Heart left ventricle (tissue), 16 donors: Measurements from ENCODE around the gene C1QTNF1. TPM values are rescaled to one million over a fixed set of nuclear protein-coding genes. Genes with fewer than 3 reads are reported as not detected.

Experiments used
- ATAC-seq, 4 donors: fragments of 200-7000 bp; cut with Tn5 transposase; one replicate each; pipeline ENCODE4 v1.9.1; 2020 to 2022; ENCODE audit warnings: moderate library complexity in 4 of 4, mild to moderate bottlenecking in 3 of 4, moderate number of reproducible peaks in 1 of 4
- DNase-seq, 5 donors: peaks; one replicate each; pipeline ENCODE4 v3.0.0-alpha.2; 2020
- H3K27ac ChIP-seq, 12 donors: fragments of 200-600 bp; sonication (generic) in 4 of 12; one replicate each; pipeline versions ENCODE4 v1.5.0 to v1.8.0; 2016 to 2022; ENCODE audit warnings: mild to moderate bottlenecking in 2 of 12
- H3K27me3 ChIP-seq, 9 donors: fragments of 200-600 bp; sonication (generic) in 2 of 9; one replicate each; pipeline versions ENCODE4 v1.5.1 to v1.8.0; 2016 to 2022; ENCODE audit warnings: mild to moderate bottlenecking in 3 of 9
- H3K36me3 ChIP-seq, 9 donors: fragments of 200-600 bp; sonication (generic) in 2 of 9; one replicate each; pipeline versions ENCODE4 v1.5.0 to v1.8.0; 2018 to 2022; ENCODE audit warnings: mild to moderate bottlenecking in 2 of 9
- H3K4me1 ChIP-seq, 12 donors: fragments of 200-600 bp; sonication (generic) in 4 of 12; one replicate each; pipeline versions ENCODE4 v1.5.0 to v1.8.0; 2016 to 2022; ENCODE audit warnings: mild to moderate bottlenecking in 3 of 12
- H3K4me3 ChIP-seq, 12 donors: fragments of 200-600 bp; sonication (generic) in 4 of 12; one replicate each; pipeline versions ENCODE4 v1.5.0 to v1.8.0; 2017 to 2022; ENCODE audit warnings: mild to moderate bottlenecking in 9 of 12, moderate library complexity in 4 of 12
- H3K9me3 ChIP-seq, 12 donors: fragments of 200-600 bp; sonication (generic) in 4 of 12; one replicate each; pipeline versions ENCODE4 v1.5.0 to v1.8.0; 2016 to 2022; ENCODE audit warnings: mild to moderate bottlenecking in 1 of 12
- POLR2A ChIP-seq, 2 donors: fragments of 450-650 bp; IDR thresholded peaks; one replicate each; pipeline ENCODE4 v1.6.1; 2017; ENCODE audit warnings: antibody characterized with exemption in 2 of 2, mild to moderate bottlenecking in 2 of 2, moderate library complexity in 2 of 2
- WGBS, 4 donors: extraction: QIAGEN DNeasy Blood & Tissue Kit in 2 of 4; methylation state at CpG; one replicate each; pipeline versions ENCODE4 v1.1.5 to v1.1.7; 2013 to 2018; 5-methylcytosine and 5-hydroxymethylcytosine counted together
- intact Hi-C, 10 donors: fragments of 100-400 bp; cut with DNase I; formaldehyde crosslinking; loops; one replicate each; pipeline versions ENCODE4 v1.11.1 to v1.14.2; 2022
- polyA plus RNA-seq, 2 donors: library from polyadenylated mRNA; stranded (reverse); fragments of 200-250 nt; gene quantifications; one replicate each; pipeline ENCODE4 v1.2.3, GENCODE V29; 2013
- total RNA-seq, 9 donors: library from RNA; depleted of rRNA in 2 of 9; stranded (reverse); fragments of >200 nt in 2 of 9; fragmentation: NEBNext Ultra II Directional in 3 of 9; extraction: Animal tissue kit (Norgen Biotek cat#: 25700) in 3 of 9; gene quantifications; one replicate each; pipeline versions ENCODE4 v1.1.0 to v1.2.4, GENCODE V29; 2016 to 2023
- TF ChIP-seq, protein P1 (sequence below), 12 donors: fragments of 200-600 bp; sonication (generic) in 4 of 12; IDR thresholded peaks; one replicate each; pipeline versions ENCODE4 v1.5.0 to v1.8.0; 2018 to 2022; ENCODE audit warnings: antibody characterized with exemption in 12 of 12, mild to moderate bottlenecking in 5 of 12
- donor health status: ischemic (EF 13 %, LVEDD 7.1; RV severe dilation, severe dysfunction).
- donor health status: healthy with polysubstance abuse.
- donor health status: DM: no; HTN: yes; CAD: no.
- donor health status: DM: no; HTN: no; CAD: no.
- donor health status: ischemic (EF 25% LVEDD 6.9; RV normal size, moderate dysfunction).
- donor health status: ischemic (EF 25% LVEDD 5.7; RV mildly dilated, moderate dysfunction).
- donor health status: healthy.
- donor health status: DM: yes; HTN: yes; CAD: no.
- donor health status: ischemic (EF 35%, LVEDD 5.7; RV mildly dilated, moderate dysfunction).
- donor health status: nonischemic (EF 11% LVEDD 7.7; RV severe dilation, severe dysfunction).
- donor health status: DM: yes; HTN: yes; CAD: no.
- donor health status: PGD.
- donor health status: ischemic (EF 29% LVEDD 5.4; RV normal size, mild dysfunction).
- donor health status: nonischemic (EF 23%, LVEDD 6.1; RV moderate dilation, normal function).

C1QTNF1 gene
- total and polyA plus RNA-seq, 11 donors: 37.0 to 406 (median 85.5) TPM

DNA sequence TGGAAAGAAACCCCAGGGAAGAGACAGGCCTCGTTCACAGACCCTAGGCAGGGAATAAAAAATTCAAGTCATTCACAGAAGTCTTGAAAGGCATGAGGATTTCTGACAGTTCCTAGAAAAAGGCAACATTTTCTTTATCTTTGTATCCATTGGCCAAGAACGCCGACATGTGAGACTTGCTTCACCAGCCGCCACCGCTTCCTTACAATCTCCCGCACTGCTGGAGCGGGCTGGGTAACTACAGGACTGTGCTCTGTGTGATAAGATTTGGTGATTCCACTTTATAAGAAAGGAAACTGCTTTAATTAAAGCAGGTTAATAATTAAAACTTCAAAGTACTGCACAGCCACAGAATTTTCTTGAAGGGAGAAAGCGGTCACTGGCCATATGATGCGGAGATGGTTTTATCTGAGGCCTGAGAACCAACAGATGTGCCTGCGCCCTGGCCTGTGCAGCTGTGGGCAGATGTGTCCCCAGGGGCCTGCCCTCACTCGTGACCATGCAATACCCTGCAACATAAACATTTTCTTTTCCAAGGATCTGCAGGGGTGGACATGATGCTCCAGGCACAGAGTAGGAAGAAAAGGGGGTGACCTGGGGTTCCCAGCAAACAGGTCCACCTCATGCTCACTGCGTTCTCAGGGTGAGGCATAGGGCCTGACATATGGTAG is 31.3 kb upstream of the C1QTNF1 start:
- H3K4me1 ChIP-seq: peaks cover 3 to 31% (median 17%) of the 10 kb centered on the region in 12 donors
- no peaks in the 10 kb centered on the region for H3K27me3 ChIP-seq
- WGBS, 4 donors: 75 to 88% (median 82%) methylated on average over 12 of the region's 12 CpGs
- no peaks in the 10 kb centered on the region for H3K9me3 ChIP-seq
- H3K27ac ChIP-seq: no peak overlapping the region
- DNase-seq: no peak
- TF ChIP-seq, protein P1, sequence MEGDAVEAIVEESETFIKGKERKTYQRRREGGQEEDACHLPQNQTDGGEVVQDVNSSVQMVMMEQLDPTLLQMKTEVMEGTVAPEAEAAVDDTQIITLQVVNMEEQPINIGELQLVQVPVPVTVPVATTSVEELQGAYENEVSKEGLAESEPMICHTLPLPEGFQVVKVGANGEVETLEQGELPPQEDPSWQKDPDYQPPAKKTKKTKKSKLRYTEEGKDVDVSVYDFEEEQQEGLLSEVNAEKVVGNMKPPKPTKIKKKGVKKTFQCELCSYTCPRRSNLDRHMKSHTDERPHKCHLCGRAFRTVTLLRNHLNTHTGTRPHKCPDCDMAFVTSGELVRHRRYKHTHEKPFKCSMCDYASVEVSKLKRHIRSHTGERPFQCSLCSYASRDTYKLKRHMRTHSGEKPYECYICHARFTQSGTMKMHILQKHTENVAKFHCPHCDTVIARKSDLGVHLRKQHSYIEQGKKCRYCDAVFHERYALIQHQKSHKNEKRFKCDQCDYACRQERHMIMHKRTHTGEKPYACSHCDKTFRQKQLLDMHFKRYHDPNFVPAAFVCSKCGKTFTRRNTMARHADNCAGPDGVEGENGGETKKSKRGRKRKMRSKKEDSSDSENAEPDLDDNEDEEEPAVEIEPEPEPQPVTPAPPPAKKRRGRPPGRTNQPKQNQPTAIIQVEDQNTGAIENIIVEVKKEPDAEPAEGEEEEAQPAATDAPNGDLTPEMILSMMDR (IDR thresholded peaks at IDR 0.05): no peak
- TF ChIP-seq POLR2A (IDR thresholded peaks at IDR 0.05): no peak
- ATAC-seq: no peak
- H3K36me3 ChIP-seq: peaks cover 0 to 75% (median 68%) of the 10 kb centered on the region in 9 donors
- no peak overlapping the region for H3K4me3 ChIP-seq
- intact Hi-C loops: loop anchor here in 1 of 10 donors (5.0 kb wide), 1 partner anchor 50 kb away; no protein-coding TSS in a partner anchor

DNA sequence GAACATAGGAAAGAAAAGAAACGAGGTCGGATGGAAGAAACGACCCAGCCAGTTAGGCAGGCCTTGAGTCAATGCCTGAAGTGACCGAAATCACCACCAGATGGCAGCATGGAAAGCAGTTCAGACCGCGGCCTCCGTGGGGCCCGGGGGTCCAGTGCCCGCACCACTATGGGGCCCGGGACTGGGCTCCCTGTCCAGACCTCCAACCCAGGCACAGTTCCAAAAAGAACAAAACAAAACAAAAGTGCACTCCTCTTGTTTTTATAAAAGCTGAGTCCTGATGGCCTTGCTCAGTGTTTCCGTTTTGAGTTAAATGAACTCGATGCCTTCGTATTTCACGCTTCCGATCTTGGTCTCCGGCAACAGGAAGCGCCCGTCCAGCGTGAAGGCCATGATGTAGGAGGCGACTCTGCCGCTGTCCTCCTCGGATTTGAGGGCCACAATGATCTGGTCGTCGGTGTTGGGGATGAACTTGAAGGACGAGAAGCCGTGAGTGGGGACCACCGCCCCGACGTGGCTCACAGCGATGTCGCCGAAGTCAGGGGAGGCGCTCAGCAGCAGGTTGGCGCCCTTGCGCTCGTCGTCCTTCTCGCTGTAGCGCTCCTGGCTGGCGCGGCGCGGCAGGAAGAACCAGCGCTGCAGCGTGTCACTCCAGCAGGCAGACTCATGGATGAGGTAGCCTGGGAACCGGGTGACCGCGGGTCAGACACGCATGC is 30.6 kb upstream of the C1QTNF1 start:
- peak in 2 of 5 donors; percentile 63 to 66 for DNase-seq
- WGBS, 4 donors: 69 to 76% (median 74%) methylated on average over 29 to 49 of the region's 49 CpGs
- TF ChIP-seq, protein P1 (IDR thresholded peaks at IDR 0.05): peak; percentile 61 to 86 (median 74)
- no peak for TF ChIP-seq POLR2A (IDR thresholded peaks at IDR 0.05)

DNA sequence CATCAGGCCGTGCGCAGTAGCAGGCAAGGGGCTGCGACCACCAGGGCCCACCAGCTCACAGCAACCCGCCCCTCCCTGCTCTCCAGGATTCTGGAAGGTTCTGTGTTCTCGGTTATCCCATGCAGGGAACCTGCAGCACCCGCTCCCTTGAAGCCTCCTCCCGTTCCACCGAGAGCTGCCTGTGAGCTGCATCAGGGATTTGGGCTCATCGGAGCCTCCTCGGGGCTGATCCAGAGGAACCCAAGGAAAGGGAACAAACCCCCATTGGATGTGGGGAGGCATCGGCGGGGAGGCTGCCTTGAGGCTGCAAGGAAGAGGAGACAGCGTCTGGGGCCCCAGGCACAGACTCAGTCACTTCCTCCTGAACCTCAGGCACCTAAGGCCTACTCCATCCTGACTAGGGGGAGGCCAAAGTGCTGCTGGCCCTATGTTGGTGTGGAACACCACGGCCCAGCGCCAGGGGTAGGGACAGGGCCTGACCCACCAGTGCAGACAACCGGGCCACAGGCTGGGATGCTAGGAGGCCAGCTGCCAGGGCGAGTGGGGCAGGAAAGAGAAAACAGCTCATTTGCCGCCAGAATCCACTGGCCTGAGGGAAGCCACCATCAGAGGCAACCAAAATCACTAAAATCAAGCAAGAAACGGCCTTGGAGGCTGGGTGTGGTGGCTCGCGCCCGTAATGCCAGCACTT is 29.8 kb upstream of the C1QTNF1 start:
- H3K9me3 ChIP-seq: no peaks in the 10 kb centered on the region
- TF ChIP-seq POLR2A (IDR thresholded peaks at IDR 0.05): no peak
- TF ChIP-seq, protein P1 (IDR thresholded peaks at IDR 0.05): no peak
- intact Hi-C loops: loop anchor here in 1 of 10 donors (5.0 kb wide), 1 partner anchor 48 kb away; no protein-coding TSS in a partner anchor
- 90 to 98% (median 93%) methylated on average over 14 to 22 of the region's 22 CpGs for WGBS, 4 donors
- no peak overlapping the region for H3K4me3 ChIP-seq
- no peak overlapping the region for H3K27ac ChIP-seq
- H3K36me3 ChIP-seq: peaks cover 0 to 89% (median 71%) of the 10 kb centered on the region in 9 donors
- H3K4me1 ChIP-seq: peaks cover 0 to 33% (median 18%) of the 10 kb centered on the region in 12 donors
- peak in 1 of 5 donors; percentile 14 for DNase-seq
- ATAC-seq: no peak
- no peaks in the 10 kb centered on the region for H3K27me3 ChIP-seq

More for the DNA sequence above, 30.6 kb upstream of the C1QTNF1 start:
- peak in 3 of 4 donors; percentile 30 to 43 (median 31) for ATAC-seq
- Histone ChIP-seq H3K27ac (no peak overlapping the region), H3K4me3 (no peak overlapping the region), H3K27me3 (no peaks in the 10 kb centered on the region), H3K4me1 (peaks cover 0 to 29% (median 14%) of the 10 kb centered on the region in 12 donors), H3K9me3 (no peaks in the 10 kb centered on the region), H3K36me3 (peaks cover 0 to 82% (median 68%) of the 10 kb centered on the region in 9 donors)
- intact Hi-C loops: loop anchor here in 1 of 10 donors (5.0 kb wide), 1 partner anchor 49 kb away; no protein-coding TSS in a partner anchor
